DOHH2 (cell line): ENCODE measurements around the gene CCT6A.

Source experiments
- EZH2phosphoT487 ChIP-seq: fragments of 200-600 bp; sonication (generic); IDR thresholded peaks from 2 replicates; pipeline ENCODE4 v1.6.1; 2017; ENCODE audit warnings: borderline replicate concordance, mild to moderate bottlenecking, antibody characterized with exemption, low read length, moderate library complexity, mixed read lengths
- TF ChIP-seq, protein P1 (sequence below): fragments of 200-600 bp; sonication (generic); IDR thresholded peaks from one replicate; pipeline ENCODE4 v1.5.1; 2014; ENCODE audit warnings: antibody characterized with exemption, mild to moderate bottlenecking, low read depth, low read length; ENCODE audit not compliant: poor library complexity, severe bottlenecking

- TF ChIP-seq, protein P1, sequence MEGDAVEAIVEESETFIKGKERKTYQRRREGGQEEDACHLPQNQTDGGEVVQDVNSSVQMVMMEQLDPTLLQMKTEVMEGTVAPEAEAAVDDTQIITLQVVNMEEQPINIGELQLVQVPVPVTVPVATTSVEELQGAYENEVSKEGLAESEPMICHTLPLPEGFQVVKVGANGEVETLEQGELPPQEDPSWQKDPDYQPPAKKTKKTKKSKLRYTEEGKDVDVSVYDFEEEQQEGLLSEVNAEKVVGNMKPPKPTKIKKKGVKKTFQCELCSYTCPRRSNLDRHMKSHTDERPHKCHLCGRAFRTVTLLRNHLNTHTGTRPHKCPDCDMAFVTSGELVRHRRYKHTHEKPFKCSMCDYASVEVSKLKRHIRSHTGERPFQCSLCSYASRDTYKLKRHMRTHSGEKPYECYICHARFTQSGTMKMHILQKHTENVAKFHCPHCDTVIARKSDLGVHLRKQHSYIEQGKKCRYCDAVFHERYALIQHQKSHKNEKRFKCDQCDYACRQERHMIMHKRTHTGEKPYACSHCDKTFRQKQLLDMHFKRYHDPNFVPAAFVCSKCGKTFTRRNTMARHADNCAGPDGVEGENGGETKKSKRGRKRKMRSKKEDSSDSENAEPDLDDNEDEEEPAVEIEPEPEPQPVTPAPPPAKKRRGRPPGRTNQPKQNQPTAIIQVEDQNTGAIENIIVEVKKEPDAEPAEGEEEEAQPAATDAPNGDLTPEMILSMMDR, result peak; percentile 13
- TF ChIP-seq EZH2phosphoT487, result no peak
Measured at GRCh38 chr7:56033671-56034432, 17.7 kb upstream of the CCT6A start.
